Measurements from ENCODE around the gene HNRNPDL. TPM values are rescaled to one million over a fixed set of nuclear protein-coding genes. Genes with fewer than 3 reads are reported as not detected.

HNRNPDL gene
- total and polyA plus RNA-seq, 2 of the 13 experiments (the other 11 are each of a cell fraction or from before 2014, with no cell fraction given) = 167 to 414 TPM

- WGBS (ENCODE audit: low lambda C conversion rate) = 85% methylated on average over 5 of the region's 5 CpGs
- FAIRE-seq = no peak
- no peak overlapping the region for H3K4me2 ChIP-seq (ENCODE audit: low read depth, low read length)
- ATAC-seq = no peak
- no peaks in the 10 kb centered on the region for H3K9me3 ChIP-seq (ENCODE audit: low read length)
- intact Hi-C loops (cut with micrococcal nuclease; ENCODE audit: unreplicated experiment) = loop anchor here (10.0 kb wide), 1 partner anchor 151 kb away; no protein-coding TSS in a partner anchor
- POLR2A ChIA-PET = no interaction called here
- no peaks in the 10 kb centered on the region; a peak in 1 of 5 replicates for H3K27me3 ChIP-seq (ENCODE audit: control insufficient read depth in 1 of 2, insufficient read depth in 2 of 2, low read length in 2 of 2)
- DNase-seq (ENCODE audit: low spot score) = no peak
- TF ChIP-seq, protein P1, sequence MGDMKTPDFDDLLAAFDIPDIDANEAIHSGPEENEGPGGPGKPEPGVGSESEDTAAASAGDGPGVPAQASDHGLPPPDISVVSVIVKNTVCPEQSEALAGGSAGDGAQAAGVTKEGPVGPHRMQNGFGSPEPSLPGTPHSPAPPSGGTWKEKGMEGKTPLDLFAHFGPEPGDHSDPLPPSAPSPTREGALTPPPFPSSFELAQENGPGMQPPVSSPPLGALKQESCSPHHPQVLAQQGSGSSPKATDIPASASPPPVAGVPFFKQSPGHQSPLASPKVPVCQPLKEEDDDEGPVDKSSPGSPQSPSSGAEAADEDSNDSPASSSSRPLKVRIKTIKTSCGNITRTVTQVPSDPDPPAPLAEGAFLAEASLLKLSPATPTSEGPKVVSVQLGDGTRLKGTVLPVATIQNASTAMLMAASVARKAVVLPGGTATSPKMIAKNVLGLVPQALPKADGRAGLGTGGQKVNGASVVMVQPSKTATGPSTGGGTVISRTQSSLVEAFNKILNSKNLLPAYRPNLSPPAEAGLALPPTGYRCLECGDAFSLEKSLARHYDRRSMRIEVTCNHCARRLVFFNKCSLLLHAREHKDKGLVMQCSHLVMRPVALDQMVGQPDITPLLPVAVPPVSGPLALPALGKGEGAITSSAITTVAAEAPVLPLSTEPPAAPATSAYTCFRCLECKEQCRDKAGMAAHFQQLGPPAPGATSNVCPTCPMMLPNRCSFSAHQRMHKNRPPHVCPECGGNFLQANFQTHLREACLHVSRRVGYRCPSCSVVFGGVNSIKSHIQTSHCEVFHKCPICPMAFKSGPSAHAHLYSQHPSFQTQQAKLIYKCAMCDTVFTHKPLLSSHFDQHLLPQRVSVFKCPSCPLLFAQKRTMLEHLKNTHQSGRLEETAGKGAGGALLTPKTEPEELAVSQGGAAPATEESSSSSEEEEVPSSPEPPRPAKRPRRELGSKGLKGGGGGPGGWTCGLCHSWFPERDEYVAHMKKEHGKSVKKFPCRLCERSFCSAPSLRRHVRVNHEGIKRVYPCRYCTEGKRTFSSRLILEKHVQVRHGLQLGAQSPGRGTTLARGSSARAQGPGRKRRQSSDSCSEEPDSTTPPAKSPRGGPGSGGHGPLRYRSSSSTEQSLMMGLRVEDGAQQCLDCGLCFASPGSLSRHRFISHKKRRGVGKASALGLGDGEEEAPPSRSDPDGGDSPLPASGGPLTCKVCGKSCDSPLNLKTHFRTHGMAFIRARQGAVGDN (CRISPR knock-in tag; IDR thresholded peaks at IDR 0.05) = no peak
- no peak for TF ChIP-seq TBP (CRISPR knock-in tag; IDR thresholded peaks at IDR 0.05)
- TF ChIP-seq MAFK (conservative IDR thresholded peaks at IDR 0.05 in 1 of 2, IDR thresholded peaks at IDR 0.05 in 1 of 2; ENCODE audit: low read length in 2 of 2) = peak; percentile 78 to 87
- TF ChIP-seq POLR2AphosphoS2 (IDR thresholded peaks at IDR 0.05; ENCODE audit: low read depth, low read length) = no peak
- peak; percentile 80 for TF ChIP-seq MAFF (IDR thresholded peaks at IDR 0.05; ENCODE audit: low read depth, low read length)
- TF ChIP-seq ZFYVE20 (CRISPR knock-in tag; IDR thresholded peaks at IDR 0.05; ENCODE audit: borderline replicate concordance, low read depth) = no peak
- no peak for TF ChIP-seq TEAD2 (CRISPR knock-in tag; IDR thresholded peaks at IDR 0.05)
- H3K79me2 ChIP-seq (ENCODE audit: insufficient read depth, low read length) = peaks cover 95% of the 10 kb centered on the region
- CTCF ChIA-PET (ENCODE audit: low intra/inter-chr PET ratio, low total read pairs) = no interaction called here
- no TSS peak for BruUV-seq (replicated peaks)
- in situ Hi-C loops (cut with HindIII; ENCODE audit: extremely low pct_ligation_motif_present, low pct_unique_long_range_greater_than_20kb) = no loop called here
- no peak overlapping the region for H2AFZ ChIP-seq (ENCODE audit: low read length)
- peaks cover 93% of the 10 kb centered on the region for H3K4me1 ChIP-seq (ENCODE audit: insufficient read depth, low read length)
- H4K20me1 ChIP-seq (ENCODE audit: insufficient read depth, low read length) = peaks cover 19% of the 10 kb centered on the region
- H3K9ac ChIP-seq (ENCODE audit: insufficient read depth, low read depth, low read length) = no peak overlapping the region
- H3K36me3 ChIP-seq (replicated peaks in 1 of 2; ENCODE audit: control insufficient read depth in 1 of 2, insufficient read depth in 2 of 2, low read length in 2 of 2) = peaks cover 0 to 4% of the 10 kb centered on the region in 2 experiments; a peak in 2 of 5 replicates
- H3K4me3 ChIP-seq (replicated peaks in 1 of 3; ENCODE audit: insufficient read depth in 1 of 3, low read depth in 2 of 3, low read length in 3 of 3) = no peak overlapping the region
- peak overlapping the region; percentile 29 for H3K27ac ChIP-seq (ENCODE audit: extremely low read length, insufficient read depth, low read length)
Observed at GRCh38 chr4:82436130-82436529, 5.9 kb upstream of the HNRNPDL start.
